Measurements from ENCODE around the gene KIF4A.

Gene KIF4A

DNA sequence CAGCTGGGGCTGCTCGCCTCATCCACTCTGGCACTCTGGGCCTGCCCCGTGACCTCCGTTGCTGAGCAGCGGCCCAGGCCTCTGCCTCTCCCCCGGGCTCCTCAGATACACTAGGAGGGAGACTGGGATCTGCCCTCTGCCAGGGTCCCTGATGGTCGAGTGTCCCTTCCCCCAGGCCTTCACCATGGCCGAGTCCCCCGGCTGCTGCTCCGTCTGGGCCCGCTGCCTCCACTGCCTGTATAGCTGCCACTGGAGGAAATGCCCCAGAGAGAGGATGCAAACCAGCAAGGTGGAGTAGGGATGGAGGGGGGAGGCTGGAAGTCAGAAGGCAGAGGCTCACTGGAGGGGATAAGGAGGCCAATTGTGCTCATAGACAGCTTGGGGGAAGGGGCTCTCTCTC lies 134.9 kb downstream of the KIF4A start:
- TF ChIP-seq, protein P1, sequence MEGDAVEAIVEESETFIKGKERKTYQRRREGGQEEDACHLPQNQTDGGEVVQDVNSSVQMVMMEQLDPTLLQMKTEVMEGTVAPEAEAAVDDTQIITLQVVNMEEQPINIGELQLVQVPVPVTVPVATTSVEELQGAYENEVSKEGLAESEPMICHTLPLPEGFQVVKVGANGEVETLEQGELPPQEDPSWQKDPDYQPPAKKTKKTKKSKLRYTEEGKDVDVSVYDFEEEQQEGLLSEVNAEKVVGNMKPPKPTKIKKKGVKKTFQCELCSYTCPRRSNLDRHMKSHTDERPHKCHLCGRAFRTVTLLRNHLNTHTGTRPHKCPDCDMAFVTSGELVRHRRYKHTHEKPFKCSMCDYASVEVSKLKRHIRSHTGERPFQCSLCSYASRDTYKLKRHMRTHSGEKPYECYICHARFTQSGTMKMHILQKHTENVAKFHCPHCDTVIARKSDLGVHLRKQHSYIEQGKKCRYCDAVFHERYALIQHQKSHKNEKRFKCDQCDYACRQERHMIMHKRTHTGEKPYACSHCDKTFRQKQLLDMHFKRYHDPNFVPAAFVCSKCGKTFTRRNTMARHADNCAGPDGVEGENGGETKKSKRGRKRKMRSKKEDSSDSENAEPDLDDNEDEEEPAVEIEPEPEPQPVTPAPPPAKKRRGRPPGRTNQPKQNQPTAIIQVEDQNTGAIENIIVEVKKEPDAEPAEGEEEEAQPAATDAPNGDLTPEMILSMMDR (conservative IDR thresholded peaks at IDR 0.05; ENCODE audit: low read depth, low read length): no peak

DNA sequence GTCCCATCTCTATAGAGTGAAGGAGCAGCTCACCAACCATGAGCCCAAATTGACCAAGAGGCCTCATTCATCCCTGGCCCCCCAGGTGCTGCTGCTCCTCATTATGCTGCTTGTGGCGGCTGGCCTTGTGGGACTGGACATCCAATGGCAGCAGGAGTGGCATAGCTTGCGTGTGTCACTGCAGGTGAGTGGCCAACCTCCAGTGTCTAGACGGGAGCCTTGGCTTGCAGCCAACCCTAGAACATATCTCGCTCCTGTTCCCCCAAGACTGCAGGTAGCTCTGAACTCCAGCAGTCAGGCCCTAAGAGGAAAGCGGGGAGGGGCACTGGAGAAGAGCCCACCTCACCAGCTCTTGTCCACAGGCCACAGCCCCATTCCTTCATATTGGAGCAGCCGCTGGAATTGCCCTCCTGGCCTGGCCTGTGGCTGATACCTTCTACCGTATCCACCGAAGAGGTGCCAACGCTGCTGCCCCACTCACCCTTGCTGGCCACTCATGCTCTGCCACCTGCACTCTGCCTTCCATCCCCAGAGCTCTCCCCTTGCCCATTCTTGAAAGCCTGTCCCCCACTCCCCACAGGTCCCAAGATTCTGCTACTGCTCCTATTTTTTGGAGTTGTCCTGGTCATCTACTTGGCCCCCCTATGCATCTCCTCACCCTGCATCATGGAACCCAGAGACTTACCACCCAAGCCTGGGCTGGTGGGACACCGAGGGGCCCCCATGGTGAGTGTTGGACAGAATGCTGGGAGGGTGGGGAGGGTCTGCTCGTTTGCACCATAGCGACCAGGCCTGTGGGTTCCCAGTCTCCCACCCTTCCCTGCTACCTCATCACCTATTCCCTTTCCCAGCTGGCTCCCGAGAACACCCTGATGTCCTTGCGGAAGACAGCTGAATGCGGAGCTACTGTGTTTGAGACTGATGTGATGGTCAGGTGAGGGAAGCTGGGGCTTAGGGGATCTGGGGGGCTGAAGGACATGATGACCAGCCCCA lies 136.7 kb downstream of the KIF4A start:
- TF ChIP-seq, protein P1 (conservative IDR thresholded peaks at IDR 0.05; ENCODE audit: low read depth, low read length): no peak
- DNase-seq (ENCODE audit: low read depth): no peak
- H3K4me3 ChIP-seq (ENCODE audit: low read length): no peak overlapping the region

More for the DNA sequence above, 134.9 kb downstream of the KIF4A start:
- no peak for DNase-seq (ENCODE audit: low read depth)
- H3K4me3 ChIP-seq (ENCODE audit: low read length): no peak overlapping the region

DNA sequence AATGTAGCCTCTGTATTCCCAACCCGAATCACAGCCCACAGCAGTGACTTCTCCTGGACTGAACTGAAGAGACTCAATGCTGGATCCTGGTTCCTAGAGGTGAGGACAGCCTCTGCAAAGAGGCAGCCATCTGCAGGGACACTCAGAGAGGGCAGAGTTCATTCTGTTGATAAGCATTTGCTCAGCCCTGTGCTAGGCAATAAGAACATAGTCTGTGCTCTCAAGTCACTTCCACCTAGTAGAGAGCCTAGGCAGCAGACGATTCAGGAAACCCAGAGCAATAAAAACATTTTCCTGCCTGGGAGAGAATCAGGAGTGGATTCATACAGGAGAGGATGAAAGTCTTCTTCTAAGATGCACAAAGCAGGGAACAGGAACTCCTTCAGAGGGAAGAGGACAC lies 137.5 kb downstream of the KIF4A start:
- no peak overlapping the region for H3K4me3 ChIP-seq (ENCODE audit: low read length)
- DNase-seq (ENCODE audit: low read depth): no peak
- TF ChIP-seq, protein P1 (conservative IDR thresholded peaks at IDR 0.05; ENCODE audit: low read depth, low read length): no peak

DNA sequence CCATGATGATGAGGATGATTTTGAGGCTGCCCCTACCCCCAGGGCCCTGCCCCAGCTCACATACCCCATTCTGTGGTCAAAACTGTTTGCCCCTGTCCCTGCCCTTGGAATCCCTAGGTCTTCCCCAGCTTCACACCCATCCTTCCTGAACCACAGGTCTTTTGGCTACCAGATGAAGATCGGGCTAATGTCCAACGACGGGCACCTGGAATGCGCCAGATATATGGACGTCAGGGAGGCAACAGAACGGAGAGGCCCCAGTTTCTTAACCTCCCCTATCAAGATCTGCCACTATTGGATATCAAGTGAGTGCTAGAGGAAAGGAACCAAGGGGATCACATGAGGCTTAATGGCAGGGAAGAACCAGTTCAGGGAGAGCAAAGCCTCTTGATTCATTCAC lies 139.9 kb downstream of the KIF4A start:
- no peak for DNase-seq (ENCODE audit: low read depth)
- TF ChIP-seq, protein P1 (conservative IDR thresholded peaks at IDR 0.05; ENCODE audit: low read depth, low read length): no peak
- H3K4me3 ChIP-seq (ENCODE audit: low read length): no peak overlapping the region

DNA sequence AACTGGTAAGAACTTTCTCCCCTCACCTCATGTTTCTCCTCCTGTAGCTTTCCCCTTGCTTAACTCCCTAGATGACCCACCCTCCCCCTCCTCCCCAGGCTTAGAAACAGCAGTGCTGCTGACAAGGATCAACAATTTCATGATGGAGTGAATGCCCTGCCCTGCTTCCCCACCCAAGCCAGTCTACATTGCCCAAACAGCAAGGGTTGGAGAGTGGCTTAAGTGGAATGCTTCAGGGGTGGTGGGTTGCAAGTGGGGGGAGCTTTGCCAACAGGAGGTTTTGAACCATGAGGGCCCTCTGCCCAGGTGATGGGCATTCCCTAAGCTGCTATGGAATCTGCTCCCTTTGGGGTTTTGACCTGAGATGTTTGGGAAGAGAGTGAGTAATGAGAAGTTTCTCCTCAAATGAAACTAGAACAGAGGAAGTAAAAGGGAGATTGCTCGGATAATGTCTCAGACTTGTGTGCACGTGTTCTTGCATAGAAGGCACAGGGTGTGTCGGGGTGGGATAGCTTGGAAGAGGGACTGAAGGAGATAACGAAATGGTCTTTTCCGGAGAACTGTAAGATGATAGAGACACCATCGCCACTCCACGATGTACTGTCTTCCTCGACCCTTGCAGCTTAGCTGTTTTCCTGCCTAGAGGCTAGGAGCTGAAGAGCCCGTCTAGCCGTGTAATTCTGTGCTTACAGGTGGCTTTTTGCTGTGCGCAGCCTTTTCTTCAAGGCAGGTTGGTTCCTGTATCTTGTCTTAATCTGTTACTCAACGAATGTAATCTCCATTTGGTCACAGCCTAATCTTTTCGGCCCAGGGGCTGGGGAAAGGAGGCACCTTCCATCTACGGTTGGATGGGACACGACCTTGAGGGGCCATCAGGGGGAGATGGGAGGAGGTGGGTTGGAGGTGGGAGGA lies 143.3 kb downstream of the KIF4A start:
- DNase-seq (ENCODE audit: low read depth): no peak
- peak overlapping the region; percentile 78 for H3K4me3 ChIP-seq (ENCODE audit: low read length)
- TF ChIP-seq, protein P1 (conservative IDR thresholded peaks at IDR 0.05; ENCODE audit: low read depth, low read length): no peak

DNA sequence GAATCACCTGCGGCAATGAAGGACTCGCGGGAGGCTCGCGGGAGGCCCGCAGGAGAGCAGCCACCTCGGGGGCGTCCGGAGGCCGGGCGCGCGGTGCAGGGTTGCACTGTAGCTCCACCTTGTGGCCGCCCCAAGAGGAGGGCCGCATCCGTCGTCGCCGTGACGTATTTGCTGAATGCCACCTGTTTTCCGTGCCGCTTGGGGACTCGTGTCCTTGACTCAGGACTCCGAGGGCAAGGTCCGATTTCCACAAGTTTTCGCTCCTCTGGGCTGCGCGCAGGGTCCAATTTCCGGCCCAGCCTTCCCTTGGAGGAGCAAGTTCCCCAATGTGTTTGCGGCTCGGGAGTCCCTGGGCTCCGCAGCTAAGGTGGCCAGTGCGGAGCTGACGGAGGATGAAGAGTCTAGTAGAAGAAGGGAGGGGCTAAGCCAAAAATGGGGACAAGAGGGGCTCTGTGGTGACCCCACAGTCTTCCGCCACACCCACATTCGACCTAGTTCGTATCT lies 144.0 kb downstream of the KIF4A start:
- DNase-seq (ENCODE audit: low read depth): no peak
- H3K4me3 ChIP-seq (ENCODE audit: low read length): peak overlapping the region; percentile 78
- TF ChIP-seq, protein P1 (conservative IDR thresholded peaks at IDR 0.05; ENCODE audit: low read depth, low read length): peak; percentile 62

Data from retinal pigment epithelial cell (primary cell).